ENCODE data around the gene PARP1.

DNA sequence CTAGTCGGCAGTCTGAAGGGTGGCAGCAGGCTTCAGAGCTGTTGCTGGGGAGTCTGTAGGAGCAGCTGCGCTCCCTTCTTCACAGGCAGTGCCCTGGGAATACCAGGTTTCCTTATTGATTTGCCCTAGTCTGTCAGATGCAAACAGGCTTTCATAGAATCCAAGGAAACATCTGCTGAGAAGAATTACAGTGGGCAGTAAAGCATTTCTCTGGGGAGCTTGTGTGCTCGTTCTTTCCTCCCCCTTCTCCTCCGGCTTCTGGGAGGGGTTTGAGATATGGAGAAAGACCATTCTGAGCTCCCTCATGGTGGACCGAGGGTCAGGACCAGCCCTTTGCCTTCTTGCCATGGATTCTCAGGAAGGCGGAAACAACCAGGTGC is 25.4 kb upstream of the PARP1 start:
- no peak for TF ChIP-seq EZH2phosphoT487 (IDR thresholded peaks at IDR 0.05; ENCODE audit: borderline replicate concordance, low read depth, low read length)
- TF ChIP-seq CTCF (conservative IDR thresholded peaks at IDR 0.05; ENCODE audit: low read length), result no peak
